BLaER1 (cell line): ENCODE data around the gene ANKRD22.

ENCODE experiments used
- H3K27ac ChIP-seq: shearing (Covaris generic); formaldehyde crosslinking; 2 replicates; pipeline ENCODE4 v1.8.1; 2022
- H3K27me3 ChIP-seq: shearing (Covaris generic); formaldehyde crosslinking; 2 replicates; pipeline ENCODE4 v1.8.1; 2022
- H3K36me3 ChIP-seq: shearing (Covaris generic); formaldehyde crosslinking; 2 replicates; pipeline ENCODE4 v1.8.1; 2022
- H3K4me1 ChIP-seq: shearing (Covaris generic); formaldehyde crosslinking; 2 replicates; pipeline ENCODE4 v1.8.1; 2022
- H3K4me2 ChIP-seq: shearing (Covaris generic); formaldehyde crosslinking; 2 replicates; pipeline ENCODE4 v1.8.1; 2022
- H3K4me3 ChIP-seq: shearing (Covaris generic); formaldehyde crosslinking; 2 replicates; pipeline ENCODE4 v1.8.1; 2022
- H3K9ac ChIP-seq: shearing (Covaris generic); formaldehyde crosslinking; 2 replicates; pipeline ENCODE4 v1.8.1; 2022
- H3K9me3 ChIP-seq: shearing (Covaris generic); formaldehyde crosslinking; 2 replicates; pipeline ENCODE4 v1.8.1; 2022
- H4K20me1 ChIP-seq: shearing (Covaris generic); formaldehyde crosslinking; 2 replicates; pipeline ENCODE4 v1.8.1; 2022
- Cebpa-rat ChIP-seq: shearing (Covaris generic); IDR thresholded peaks from 2 replicates; pipeline ENCODE4 v1.8.1; 2022

ANKRD22 gene

GRCh38 chr10:88828310-88828709 lies 23.3 kb downstream of the ANKRD22 start:
- no peak overlapping the region for H3K4me3 ChIP-seq
- no peak overlapping the region for H3K27ac ChIP-seq
- no peaks in the 10 kb centered on the region; the same call in 1 of the 2 replicates for H3K27me3 ChIP-seq
- H3K36me3 ChIP-seq = no peaks in the 10 kb centered on the region
- no peak overlapping the region for H3K9ac ChIP-seq
- H3K9me3 ChIP-seq = no peaks in the 10 kb centered on the region
- H4K20me1 ChIP-seq = no peaks in the 10 kb centered on the region
- TF ChIP-seq Cebpa-rat = no peak
- peak overlapping the region; percentile 45 for H3K4me2 ChIP-seq
- peaks cover 35% of the 10 kb centered on the region for H3K4me1 ChIP-seq

- Histone ChIP-seq H3K9ac (no peak overlapping the region), H3K4me1 (peaks cover 34% of the 10 kb centered on the region), H3K27ac (no peak overlapping the region), H3K4me2 (no peak overlapping the region), H3K4me3 (no peak overlapping the region), H3K36me3 (no peaks in the 10 kb centered on the region), H4K20me1 (no peaks in the 10 kb centered on the region), H3K9me3 (no peaks in the 10 kb centered on the region), H3K27me3 (no peaks in the 10 kb centered on the region; the same call in 1 of the 2 replicates)
- TF ChIP-seq Cebpa-rat = no peak
These were observed 24.0 kb downstream of the ANKRD22 start for GRCh38 chr10:88827671-88828070.

- peaks cover 33% of the 10 kb centered on the region for H3K4me1 ChIP-seq
- no peaks in the 10 kb centered on the region; the same call in 1 of the 2 replicates for H3K27me3 ChIP-seq
- no peak for TF ChIP-seq Cebpa-rat
- no peak overlapping the region for H3K27ac ChIP-seq
- H3K36me3 ChIP-seq = no peaks in the 10 kb centered on the region
- H3K9me3 ChIP-seq = no peaks in the 10 kb centered on the region
- H3K4me3 ChIP-seq = no peak overlapping the region
- H3K4me2 ChIP-seq = no peak overlapping the region
- H4K20me1 ChIP-seq = no peaks in the 10 kb centered on the region
- H3K9ac ChIP-seq = no peak overlapping the region
These were observed 25.3 kb downstream of the ANKRD22 start for GRCh38 chr10:88826388-88826787.

GRCh38 chr10:88820748-88821401 lies 30.8 kb downstream of the ANKRD22 start:
- Histone ChIP-seq H3K9ac (no peak overlapping the region), H3K9me3 (no peaks in the 10 kb centered on the region), H3K4me2 (no peak overlapping the region), H3K27me3 (no peaks in the 10 kb centered on the region), H3K27ac (no peak overlapping the region), H3K36me3 (no peaks in the 10 kb centered on the region), H4K20me1 (no peaks in the 10 kb centered on the region), H3K4me3 (no peak overlapping the region), H3K4me1 (0 out of 2 replicates have a peak, but pooled peaks cover 5% of the 10 kb centered on the region)
- no peak for TF ChIP-seq Cebpa-rat

GRCh38 chr10:88819290-88819689 lies 32.4 kb downstream of the ANKRD22 start:
- Histone ChIP-seq H3K4me1 (no peaks in the 10 kb centered on the region), H3K27me3 (no peaks in the 10 kb centered on the region), H3K27ac (no peak overlapping the region), H3K9ac (no peak overlapping the region), H3K9me3 (no peaks in the 10 kb centered on the region), H3K4me2 (no peak overlapping the region), H3K4me3 (no peak overlapping the region), H4K20me1 (no peaks in the 10 kb centered on the region), H3K36me3 (no peaks in the 10 kb centered on the region)
- no peak for TF ChIP-seq Cebpa-rat

GRCh38 chr10:88813200-88813599 lies 38.4 kb downstream of the ANKRD22 start:
- Histone ChIP-seq H3K4me2 (no peak overlapping the region), H3K27me3 (no peaks in the 10 kb centered on the region), H3K27ac (no peak overlapping the region), H3K9ac (no peak overlapping the region), H4K20me1 (no peaks in the 10 kb centered on the region), H3K9me3 (no peaks in the 10 kb centered on the region), H3K4me3 (no peak overlapping the region), H3K4me1 (no peaks in the 10 kb centered on the region), H3K36me3 (no peaks in the 10 kb centered on the region)
- no peak for TF ChIP-seq Cebpa-rat

GRCh38 chr10:88810196-88810961 lies 41.3 kb downstream of the ANKRD22 start:
- H3K4me2 ChIP-seq = no peak overlapping the region
- no peak overlapping the region for H3K27ac ChIP-seq
- no peaks in the 10 kb centered on the region for H3K36me3 ChIP-seq

GRCh38 chr10:88809621-88810020 lies 42.0 kb downstream of the ANKRD22 start:
- Histone ChIP-seq H3K27me3 (no peaks in the 10 kb centered on the region), H3K4me1 (no peaks in the 10 kb centered on the region), H4K20me1 (no peaks in the 10 kb centered on the region), H3K36me3 (no peaks in the 10 kb centered on the region), H3K9ac (no peak overlapping the region), H3K4me2 (no peak overlapping the region), H3K27ac (no peak overlapping the region), H3K9me3 (no peaks in the 10 kb centered on the region), H3K4me3 (no peak overlapping the region)
- TF ChIP-seq Cebpa-rat = no peak

More at GRCh38 chr10:88810196-88810961, 41.3 kb downstream of the ANKRD22 start:
- Histone ChIP-seq H4K20me1 (no peaks in the 10 kb centered on the region), H3K9ac (no peak overlapping the region), H3K4me3 (no peak overlapping the region), H3K4me1 (no peaks in the 10 kb centered on the region), H3K9me3 (no peaks in the 10 kb centered on the region), H3K27me3 (no peaks in the 10 kb centered on the region)
- TF ChIP-seq Cebpa-rat = no peak

GRCh38 chr10:88805924-88806323 lies 45.7 kb downstream of the ANKRD22 start:
- TF ChIP-seq Cebpa-rat = no peak
- H3K4me3 ChIP-seq = no peak overlapping the region
- H3K9ac ChIP-seq = no peak overlapping the region
- H3K9me3 ChIP-seq = no peaks in the 10 kb centered on the region
- no peak overlapping the region for H3K4me2 ChIP-seq
- H4K20me1 ChIP-seq = no peaks in the 10 kb centered on the region
- H3K27me3 ChIP-seq = no peaks in the 10 kb centered on the region
- H3K36me3 ChIP-seq = no peaks in the 10 kb centered on the region
- H3K4me1 ChIP-seq = no peaks in the 10 kb centered on the region
- no peak overlapping the region for H3K27ac ChIP-seq

GRCh38 chr10:88805361-88805760 lies 46.3 kb downstream of the ANKRD22 start:
- no peak overlapping the region for H3K4me2 ChIP-seq

More at GRCh38 chr10:88805361-88805760, 46.3 kb downstream of the ANKRD22 start:
- no peaks in the 10 kb centered on the region for H3K9me3 ChIP-seq
- H3K27me3 ChIP-seq = no peaks in the 10 kb centered on the region
- TF ChIP-seq Cebpa-rat = no peak
- no peaks in the 10 kb centered on the region for H4K20me1 ChIP-seq
- H3K4me1 ChIP-seq = no peaks in the 10 kb centered on the region
- no peak overlapping the region for H3K4me3 ChIP-seq
- no peak overlapping the region for H3K27ac ChIP-seq
- no peaks in the 10 kb centered on the region for H3K36me3 ChIP-seq
- H3K9ac ChIP-seq = no peak overlapping the region
